ENCODE data around the gene TMUB1. TPM values are rescaled to one million over a fixed set of nuclear protein-coding genes. Genes with fewer than 3 reads are reported as not detected.
"Not testable (repeated sequence)": the region's sequence is repeated elsewhere in the genome, so short reads cannot be mapped to it uniquely, and the experiment has no call there.

The TMUB1 gene
- polyA plus RNA-seq, 12 donors: 21.5 to 49.2 (median 26.8) TPM; not detected in 1

- no peak for DNase-seq
These were observed 24.4 kb downstream of the TMUB1 start for GRCh38 chr7:151058781-151059366.

- DNase-seq: peak; percentile 99
These were observed 25.1 kb downstream of the TMUB1 start for GRCh38 chr7:151057989-151058780.

GRCh38 chr7:151057506-151057988 lies 25.7 kb downstream of the TMUB1 start, which contains the start of gene CDK5:
TSS of gene CDK5 (minus strand) at chr7:151057897. CDS start at chr7:151057848, 49 bp downstream.
- no peak for DNase-seq

GRCh38 chr7:151056666-151057505 lies 26.4 kb downstream of the TMUB1 start:
- DNase-seq: no peak

- no peak for DNase-seq
These were observed 27.0 kb downstream of the TMUB1 start for GRCh38 chr7:151056283-151056665.

GRCh38 chr7:151053751-151054150 lies 29.5 kb downstream of the TMUB1 start:
- DNase-seq: no peak

GRCh38 chr7:151053096-151053495 lies 30.2 kb downstream of the TMUB1 start:
- no peak for DNase-seq

GRCh38 chr7:151051108-151051507 lies 32.2 kb downstream of the TMUB1 start:
- peak; percentile 74 for DNase-seq

- DNase-seq: no peak
These were observed 34.3 kb downstream of the TMUB1 start for GRCh38 chr7:151048911-151049463.

GRCh38 chr7:151047976-151048815 lies 35.1 kb downstream of the TMUB1 start, which contains the start of gene ASIC3:
TSS of gene ASIC3 (plus strand) at chr7:151048531. CDS start at chr7:151048886, 355 bp downstream.
- DNase-seq: no peak

- DNase-seq: no peak
These were observed 36.4 kb downstream of the TMUB1 start for GRCh38 chr7:151046603-151047573.

- no peak for DNase-seq
These were observed 37.3 kb downstream of the TMUB1 start for GRCh38 chr7:151045967-151046366.

- DNase-seq: no peak
These were observed 38.0 kb downstream of the TMUB1 start for GRCh38 chr7:151045262-151045661.

- DNase-seq: no peak
These were observed 39.3 kb downstream of the TMUB1 start for GRCh38 chr7:151043959-151044358.

GRCh38 chr7:151043449-151043848 lies 39.8 kb downstream of the TMUB1 start:
- DNase-seq: not testable (repeated sequence)

GRCh38 chr7:151040616-151041375 lies 42.5 kb downstream of the TMUB1 start:
- DNase-seq: no peak

- DNase-seq: no peak
These were observed 43.3 kb downstream of the TMUB1 start for GRCh38 chr7:151039850-151040548.
